ENCODE data around the gene DLST.
A peak's percentile ranks its signal among the peaks of the same experiment; 100 is the strongest.
"Not testable (repeated sequence)": the region's sequence is repeated elsewhere in the genome, so short reads cannot be mapped to it uniquely, and the experiment has no call there.

Gene DLST

DNA sequence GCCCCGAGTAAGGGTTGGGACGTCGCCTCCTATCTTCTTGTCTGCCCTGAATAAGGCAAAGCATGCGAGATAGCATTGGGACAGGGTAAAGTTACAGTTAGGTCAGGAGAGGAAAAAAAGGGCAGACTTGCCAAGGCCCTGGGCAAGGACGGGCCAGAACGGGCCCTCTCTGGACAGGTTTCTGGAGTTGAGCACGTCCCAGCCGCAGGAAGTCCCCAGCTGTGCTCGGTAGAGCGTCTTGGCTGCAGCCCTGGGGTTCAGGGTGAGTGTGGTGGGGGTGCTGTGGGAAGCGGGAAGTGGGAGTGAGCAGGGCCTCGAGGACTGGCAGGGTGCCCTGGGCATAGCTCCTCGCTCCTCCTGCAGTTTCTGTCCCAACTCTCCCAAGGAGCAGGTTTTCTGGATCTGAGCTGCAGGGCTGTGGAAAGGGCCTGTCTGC is 35.9 kb downstream of the DLST start:
- DNase-seq (ENCODE audit: low read depth): no peak

DNA sequence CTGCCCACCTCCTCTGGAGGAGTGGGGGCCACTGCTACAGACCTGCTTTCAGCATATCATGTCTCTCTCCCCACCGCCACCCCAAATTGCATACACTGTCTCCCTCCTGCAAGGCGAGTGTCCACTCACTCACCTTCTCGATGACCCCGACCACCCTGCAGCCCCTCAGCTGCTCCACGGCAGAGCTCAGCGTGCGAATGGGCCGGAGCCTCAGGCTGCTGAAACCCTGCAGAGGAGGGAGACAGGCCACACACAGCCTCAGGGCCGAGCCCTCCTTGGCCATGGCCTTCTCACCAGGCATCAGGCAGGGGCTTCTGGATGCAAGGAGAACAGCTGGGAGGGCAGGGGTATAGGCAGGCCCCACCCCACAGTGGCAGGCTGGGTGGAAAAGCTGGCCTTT is 36.7 kb downstream of the DLST start:
- DNase-seq (ENCODE audit: low read depth): no peak

DNA sequence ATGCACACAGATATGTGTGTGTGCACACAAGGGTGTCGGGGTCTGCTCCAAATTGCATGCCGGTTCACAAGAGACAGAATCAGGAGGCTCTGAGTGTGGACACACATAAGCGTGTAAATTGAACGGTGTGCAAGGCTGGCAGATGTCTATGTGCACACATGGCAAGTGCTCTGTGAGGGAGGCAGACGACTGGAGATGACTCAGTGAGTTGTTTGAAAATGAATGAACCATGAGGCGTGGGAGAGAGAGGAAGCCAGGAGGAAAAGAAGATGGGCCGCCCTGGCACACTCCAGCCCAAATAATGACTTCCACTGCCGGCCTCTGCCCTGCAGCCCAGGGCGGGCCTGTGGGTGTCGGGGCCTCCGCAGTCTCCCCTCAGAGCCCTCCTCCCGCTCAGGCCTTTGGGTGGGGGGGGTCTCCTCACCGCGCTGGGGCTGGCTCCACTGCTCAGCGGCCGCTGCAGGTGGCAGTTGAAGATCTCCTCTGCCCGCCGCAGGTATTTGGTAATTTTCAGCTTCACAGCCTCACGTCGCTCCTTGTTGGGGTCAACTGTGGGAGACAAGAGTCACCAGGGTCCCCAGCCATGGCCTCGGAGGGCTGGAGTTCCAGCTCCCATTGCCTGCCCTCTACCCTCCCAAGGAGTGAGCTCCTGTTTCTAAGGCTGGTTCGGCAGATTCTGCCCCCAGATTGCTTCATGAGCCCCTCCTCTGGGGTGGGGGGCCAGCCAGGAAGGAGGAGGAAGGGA is 37.9 kb downstream of the DLST start:
- no peak for DNase-seq (ENCODE audit: low read depth)

DNA sequence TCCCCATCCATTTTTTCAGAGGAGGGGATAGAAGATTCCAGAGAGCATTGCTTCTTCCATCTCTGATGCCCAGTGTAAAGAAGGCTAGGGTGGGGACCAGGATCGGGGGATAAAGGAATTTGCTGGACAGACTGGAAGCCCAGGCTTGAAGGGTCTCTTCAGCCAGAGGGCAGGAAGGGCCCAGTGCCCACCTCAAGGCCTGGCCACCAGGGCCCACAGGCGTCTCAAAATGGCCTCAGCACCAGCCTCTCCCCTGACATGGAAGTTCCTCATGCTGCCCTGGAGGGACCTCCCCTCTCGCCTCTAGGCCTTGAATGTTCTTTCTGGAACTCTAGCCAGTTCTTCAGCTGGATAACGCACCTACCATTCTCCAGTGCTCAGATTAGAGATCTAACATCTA is 38.6 kb downstream of the DLST start:
- no peak for DNase-seq (ENCODE audit: low read depth)

DNA sequence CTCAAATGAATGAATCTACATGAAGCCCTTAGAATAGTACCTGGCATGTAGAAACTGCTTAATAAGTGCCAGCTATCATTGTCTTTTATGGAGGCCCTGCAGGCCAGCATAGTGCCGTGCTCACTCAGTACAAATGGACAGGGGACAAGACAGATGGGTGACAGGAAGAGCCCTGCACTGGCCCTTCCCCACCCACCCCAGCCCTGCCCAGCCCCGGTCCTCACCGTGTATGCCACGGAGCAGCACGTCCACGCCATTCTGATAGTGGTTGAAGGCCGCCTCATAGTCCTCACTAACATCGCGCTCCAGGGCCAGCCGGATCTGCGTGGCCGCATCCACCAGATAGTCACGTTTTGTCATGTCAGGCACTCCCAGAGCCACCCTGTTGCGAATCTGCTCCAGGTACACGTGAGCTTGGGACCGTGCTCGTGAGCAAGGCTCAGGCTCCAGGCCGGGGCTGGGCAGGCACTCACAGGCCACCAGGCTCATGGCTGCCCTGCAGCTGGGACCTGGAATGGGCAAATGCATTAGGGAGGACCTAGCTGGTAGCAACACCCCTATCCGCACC is 39.4 kb downstream of the DLST start:
- no peak for DNase-seq (ENCODE audit: low read depth)

DNA sequence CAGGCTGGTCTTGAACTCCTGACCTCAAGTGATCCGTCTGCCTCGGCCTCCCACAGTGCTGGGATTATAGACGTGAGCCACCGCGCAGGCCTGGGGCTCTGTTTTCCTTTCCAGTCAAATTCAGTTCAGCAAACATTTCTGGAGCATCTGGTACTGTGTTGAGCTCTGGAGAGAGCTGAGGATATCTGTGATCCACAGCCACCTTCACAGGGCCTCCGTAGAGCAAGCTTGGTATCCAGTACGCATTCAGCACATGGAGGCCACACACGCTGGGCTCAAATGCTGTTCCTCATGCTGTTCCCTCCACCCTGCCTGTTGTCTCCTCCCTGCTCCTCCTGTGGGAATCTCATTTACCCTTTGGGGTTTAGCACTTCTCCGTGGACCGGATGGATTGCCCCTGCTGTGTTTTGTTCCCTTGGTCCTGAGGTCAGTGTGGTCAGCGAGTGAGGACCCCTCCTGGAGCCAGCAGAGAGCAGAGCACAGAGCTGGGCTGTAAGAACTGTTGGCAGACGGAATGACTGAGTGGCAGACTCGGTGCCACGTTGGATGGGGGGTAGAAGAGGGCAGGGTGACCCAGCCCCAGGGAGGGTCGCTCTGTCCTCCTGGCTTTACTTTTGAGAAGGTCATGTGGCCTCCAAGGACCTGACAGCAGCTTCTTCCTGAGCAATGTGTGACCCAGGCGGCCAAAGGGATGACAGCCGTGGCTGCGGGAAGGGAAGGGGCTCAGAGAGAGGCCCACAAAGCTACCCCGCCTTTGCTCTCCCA is 40.5 kb downstream of the DLST start:
- no peak for DNase-seq (ENCODE audit: low read depth)

DNA sequence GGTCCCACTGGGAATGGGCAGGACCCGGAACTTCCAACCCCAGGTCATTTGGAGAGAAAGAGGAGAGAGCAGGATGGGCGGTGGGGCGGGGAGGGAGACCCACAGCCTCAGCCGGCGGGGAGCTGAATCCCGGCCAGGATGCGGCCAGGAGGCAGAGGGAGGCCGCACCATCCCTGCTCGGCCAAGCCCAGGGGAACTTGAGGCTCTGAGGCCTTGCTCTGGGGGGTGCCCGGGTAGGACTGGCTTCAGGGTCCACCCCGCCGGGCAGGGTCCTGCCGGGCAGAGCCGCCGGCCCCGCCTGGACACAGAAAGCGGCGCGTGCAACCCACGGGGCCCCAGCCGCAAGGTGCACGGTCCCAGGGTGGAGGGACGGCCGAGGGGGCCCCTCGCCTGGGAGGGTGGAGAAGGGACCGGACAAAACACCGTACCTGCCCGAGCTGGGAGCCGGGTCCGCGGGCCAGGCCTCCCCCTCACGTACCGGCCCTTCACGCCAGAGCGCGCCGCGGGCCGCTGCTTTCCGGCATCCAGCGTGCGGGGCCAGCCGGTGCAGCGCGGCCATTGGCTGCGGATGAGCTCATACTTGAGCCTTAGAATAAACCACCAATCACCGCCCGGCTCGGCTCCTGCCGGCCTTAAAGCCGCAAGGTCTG is 41.2 kb downstream of the DLST start, which contains the start of gene RPS6KL1:
RPS6KL1 (minus strand) TSS at position 509 of the 650 bp plus-strand sequence. CDS start 1,719 bp downstream, outside the sequence.
- peak; percentile 25 for DNase-seq (ENCODE audit: low read depth)

DNA sequence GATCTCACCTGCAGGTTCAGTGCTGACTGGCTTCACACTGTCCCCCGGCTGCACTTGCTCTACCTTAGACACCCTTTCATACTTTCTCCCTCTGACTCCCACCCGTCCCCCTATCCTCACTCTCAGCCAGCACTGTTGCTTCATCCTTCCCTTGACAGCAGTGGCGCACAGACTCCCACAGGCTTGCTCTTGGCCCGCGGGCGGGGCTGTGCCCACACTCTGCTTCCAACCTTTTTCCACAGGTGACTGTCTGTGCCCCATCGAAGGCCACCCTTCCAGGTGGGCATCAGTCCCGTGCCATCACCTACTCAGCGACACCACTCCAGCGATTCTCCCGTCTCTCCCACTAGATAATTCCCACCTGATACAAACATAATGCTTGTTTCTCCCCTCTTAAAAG is 42.3 kb downstream of the DLST start:
- no peak for DNase-seq (ENCODE audit: low read depth)

DNA sequence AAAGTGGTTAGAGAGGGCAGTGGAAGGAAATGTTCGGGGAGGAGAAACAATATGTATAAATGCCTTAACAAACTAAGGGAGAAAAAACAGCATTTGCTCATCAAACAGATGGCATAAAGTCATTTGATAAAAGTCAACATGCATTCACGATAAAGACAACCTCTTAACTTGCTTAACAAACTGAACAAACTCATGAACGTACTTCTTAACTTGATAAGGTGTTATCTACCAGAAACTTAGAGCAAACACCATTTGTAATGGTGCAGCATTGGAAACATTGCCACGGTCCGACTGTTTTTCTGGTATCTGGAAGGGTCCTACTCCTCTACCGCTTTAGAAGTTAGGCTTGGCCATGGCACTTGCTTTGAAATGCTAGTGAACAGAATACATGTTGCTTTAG is 45.5 kb downstream of the DLST start:
- DNase-seq (ENCODE audit: low read depth): no peak

DNA sequence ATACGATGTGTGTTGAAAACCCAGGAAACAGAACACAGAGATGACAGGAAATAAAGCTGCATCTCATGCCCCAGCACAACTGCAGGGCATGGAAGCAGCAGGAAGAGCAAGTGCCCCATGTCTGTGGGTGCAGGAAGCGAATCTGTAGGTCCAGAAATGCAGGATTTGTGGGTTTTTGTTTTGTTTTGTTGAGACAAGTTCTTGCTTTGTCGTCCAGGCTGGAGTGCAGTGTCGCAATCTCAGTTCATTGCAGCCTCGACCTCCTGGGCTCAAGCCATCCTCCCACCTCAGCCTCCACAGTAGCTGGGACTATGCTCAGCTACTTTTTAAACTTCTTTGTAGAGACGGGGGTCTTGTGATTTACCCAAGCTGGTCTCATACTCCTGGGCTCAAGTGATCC is 47.5 kb downstream of the DLST start:
- DNase-seq (ENCODE audit: low read depth): no peak

DNA sequence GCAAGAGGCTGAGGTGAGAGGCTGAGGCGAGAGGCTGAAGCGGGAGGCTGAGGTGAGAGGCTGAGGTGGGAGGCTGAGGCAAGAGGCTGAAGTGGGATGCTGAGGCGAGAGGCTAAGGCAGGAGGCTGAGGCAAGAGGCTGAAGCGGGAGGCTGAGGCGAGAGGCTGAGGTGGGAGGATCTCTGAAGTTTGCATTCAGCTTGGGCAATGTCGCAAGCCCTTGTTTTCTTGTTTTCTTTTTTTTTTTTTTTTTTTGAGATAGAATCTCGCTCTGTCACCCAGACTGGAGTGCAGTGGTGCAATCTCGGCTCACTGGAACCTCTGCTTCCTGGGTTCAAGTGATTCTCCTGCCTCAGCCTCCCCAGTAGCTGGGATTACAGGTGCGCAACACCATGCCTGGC is 50.0 kb downstream of the DLST start:
- not testable (repeated sequence) for DNase-seq (ENCODE audit: low read depth)

DNA sequence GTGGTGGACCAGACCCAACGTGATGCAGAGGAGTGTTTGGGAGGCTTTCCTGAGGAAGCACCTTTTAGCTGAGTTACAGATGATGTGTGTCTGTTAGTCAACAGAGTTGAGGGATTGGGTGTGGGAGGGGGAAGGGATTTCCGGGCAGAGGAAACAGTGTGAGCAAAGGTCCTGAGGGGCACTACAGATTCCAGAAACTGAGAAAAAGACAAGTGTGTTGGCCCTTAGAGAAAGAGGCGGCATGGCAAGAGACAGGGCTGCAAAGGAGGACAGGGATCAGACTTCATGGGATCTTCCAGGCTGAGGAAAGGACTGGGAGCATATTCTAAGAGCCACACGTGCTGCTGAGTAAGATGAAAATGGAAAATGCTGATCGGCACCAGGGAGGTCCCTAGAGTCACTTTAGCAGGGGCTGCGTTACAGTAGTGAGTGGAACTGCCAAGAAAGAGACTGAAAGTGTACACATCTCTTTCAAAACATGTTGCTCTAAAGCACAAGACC is 50.7 kb downstream of the DLST start:
- DNase-seq (ENCODE audit: low read depth): no peak

DNA sequence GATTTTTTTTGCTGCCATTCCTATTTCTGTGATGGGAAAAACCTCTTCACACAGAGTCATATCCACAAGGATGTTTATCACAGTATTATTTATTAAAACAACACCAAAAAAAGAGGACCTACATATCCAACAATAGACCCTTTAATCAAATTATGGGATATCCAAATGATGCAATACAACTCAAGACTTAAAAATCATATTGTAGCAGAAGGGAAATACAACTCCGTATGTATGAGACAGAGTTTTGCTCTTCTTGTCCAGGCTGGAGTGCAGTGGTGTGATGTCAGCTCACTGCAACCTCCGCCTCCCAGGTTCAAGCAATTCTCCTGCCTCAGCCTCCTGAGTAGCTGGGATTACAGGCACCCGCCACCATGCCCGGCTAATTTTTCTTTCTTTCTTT is 51.2 kb downstream of the DLST start:
- DNase-seq (ENCODE audit: low read depth): not testable (repeated sequence)

DNA sequence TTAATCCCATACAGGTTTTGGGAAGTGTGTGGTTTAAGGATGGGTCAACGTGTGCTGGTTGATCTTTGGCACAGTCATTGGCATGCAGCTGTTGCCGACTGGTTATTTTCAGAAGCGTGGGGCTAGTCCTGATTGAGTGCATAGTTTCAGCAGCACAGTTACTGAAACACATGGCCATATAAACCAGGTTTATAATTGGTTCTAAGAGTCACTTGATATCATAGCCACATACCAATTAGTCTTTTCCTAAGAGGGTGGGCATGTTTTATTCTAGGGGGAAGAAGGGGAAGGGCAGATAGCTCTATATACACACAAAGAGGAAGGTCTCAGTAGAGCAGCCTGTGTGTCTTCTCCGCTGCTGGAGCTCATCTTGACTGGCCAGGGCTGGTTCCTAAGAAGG is 52.3 kb downstream of the DLST start:
- no peak for DNase-seq (ENCODE audit: low read depth)

DNA sequence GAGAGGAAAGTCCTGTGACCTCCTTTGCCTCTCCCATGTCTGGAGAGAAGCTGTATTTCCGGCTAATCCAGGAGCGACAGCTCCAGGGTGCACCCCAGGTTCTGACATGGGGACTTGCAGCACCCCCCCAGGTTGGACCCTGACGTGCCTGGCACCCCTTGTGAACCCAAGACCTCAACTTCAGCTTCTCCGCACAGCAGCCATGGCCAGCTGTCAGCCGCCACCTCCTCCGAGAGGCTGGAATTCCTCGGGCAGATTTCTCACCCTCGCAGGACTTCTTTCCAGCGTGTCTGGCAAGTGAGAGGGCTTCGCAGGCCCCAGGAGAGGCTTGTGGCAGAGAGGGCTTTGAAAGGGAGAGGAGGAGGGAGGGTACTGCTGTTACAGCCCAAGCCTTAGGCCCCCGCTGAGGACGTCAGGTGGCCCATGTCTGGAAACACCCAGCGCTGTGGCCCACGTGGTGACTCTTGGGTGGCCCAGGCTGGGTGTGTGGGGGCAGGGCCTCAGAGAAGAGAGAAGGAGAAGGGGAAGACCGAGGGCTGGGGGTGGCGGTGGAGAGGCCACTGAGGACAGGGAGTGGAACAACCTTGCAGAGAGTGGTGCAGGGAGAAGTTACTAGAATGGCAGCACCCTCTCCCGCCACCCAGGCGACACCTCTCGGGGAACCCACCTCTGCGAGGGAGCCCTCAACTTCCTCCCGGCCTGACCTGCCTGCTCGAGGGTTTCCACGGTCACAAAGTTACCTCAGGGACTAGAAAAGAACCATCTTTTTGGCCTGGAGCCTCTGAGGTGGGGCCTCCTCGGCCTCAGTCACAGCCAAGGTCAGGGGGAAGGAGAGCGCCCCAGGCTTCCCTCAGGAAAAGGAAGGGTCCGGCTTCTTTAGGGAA is 53.0 kb downstream of the DLST start:
- no peak for DNase-seq (ENCODE audit: low read depth)

DNA sequence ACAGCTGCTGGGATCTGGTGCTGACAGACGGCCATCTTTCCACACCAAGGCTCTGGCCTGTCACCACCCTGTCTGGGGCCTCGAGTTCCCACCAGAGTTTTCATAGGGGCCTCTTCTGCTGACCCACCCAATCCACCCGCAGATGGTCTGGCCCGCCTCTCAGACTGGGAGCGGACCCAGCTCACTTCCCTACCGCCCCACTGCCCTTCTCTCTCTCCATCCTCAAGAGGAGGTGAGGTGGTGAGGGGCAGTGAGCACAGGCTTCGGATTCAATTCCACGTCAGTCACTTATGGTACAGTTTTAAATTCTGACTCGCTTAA is 53.6 kb downstream of the DLST start:
- no peak for DNase-seq (ENCODE audit: low read depth)

DNA sequence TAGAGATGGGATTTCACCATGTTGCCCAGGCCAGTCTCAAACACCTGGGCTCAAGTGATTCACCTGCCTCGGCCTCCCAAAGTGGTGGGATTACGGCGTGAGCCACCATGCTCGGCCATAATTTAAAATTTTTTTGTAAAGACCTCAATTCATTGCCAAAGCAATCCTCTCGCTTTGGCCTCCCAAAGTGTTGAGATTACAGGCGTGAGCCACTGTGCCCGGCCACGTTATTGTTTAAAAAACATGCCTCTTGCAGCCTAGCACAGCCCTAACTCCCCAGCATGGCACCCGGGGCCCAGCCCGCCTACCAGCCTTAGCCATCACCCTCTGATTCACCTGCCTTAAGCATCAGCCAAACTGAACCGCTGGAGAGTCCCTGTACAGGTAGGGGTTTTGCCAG is 54.4 kb downstream of the DLST start:
- DNase-seq (ENCODE audit: low read depth): no peak

DNA sequence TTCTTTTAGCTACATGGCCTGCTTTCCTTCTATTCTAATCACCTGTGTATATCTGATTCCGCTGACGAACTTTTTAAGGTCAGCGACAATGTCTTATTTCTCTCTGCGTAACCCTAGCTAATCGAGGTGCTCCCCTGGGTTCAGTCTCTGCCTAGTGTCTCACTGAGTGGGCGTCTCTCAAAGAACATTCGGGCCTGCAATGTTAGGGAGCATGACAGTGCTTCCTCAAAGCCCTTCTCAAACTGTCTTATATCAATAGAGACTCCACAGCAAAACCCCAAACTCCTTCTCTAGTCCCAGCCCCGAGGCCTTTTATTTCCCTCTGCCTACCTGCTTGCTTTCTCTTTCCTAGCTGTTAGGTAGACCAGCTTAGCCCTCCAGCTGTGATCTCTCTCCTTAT is 55.0 kb downstream of the DLST start:
- DNase-seq (ENCODE audit: low read depth): no peak

DNA sequence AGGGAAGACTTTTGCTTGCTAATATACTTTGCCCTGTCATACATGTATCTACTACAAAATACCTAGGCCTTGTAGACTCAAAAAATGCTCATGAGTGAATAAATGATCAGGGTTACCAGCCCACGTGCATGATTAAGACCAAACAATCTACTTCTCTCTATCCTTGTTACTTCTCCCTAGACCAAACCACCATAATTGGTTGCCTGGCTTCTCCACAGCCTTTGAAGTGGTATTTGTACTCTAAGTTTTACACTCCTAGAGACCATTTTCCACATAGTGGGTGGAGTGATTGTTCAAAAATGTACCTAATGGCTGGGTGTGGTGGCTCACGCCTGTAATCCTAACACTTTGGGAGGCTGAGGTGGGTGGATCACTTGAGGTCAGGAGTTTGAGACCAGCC is 55.5 kb downstream of the DLST start:
- no peak for DNase-seq (ENCODE audit: low read depth)

DNA sequence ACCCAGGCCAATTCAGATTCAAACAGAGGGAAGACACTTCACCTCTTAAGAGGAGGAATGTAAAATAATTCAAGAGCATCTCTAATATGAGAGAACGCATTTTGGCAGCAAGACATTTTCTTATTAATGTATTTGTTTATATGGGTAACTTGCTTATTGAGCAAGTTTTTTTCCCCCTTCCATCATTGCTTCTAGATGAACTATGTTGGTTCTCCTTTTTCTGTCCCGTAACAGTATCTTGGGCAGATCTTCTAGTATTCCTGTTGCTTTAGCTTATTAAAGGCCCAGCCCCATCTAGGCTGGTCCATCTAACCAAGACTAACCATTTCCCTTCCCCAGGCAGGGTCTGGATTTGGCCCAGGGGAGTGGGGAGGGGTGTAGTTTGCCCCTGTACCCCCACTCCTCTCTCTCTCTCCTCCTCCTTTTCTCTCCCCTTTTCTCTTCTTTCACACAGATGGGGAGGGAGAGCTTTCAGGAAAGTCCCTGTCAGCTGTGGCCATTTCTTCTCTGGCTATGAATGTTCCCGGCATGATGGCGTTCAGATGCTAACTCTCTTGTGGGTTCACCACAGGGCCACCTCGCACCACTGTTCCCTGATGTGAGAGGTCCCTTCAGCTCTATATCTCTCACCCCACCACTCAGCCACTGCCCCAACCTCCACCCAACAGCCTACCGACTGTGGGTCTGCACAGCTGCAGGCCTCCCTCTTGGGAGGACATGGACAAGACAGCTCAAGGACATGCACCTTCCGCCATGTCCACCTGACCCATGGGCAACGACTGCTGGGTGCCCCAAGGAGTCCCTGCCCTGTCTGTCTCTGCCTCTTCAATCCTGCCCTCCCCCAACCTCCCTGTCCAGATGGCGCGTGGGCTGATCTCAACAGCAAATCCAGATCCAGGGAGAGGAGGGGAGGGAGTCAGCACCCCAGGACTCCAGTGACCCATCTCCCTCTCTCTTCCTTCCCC is 57.1 kb downstream of the DLST start:
- no peak for DNase-seq (ENCODE audit: low read depth)

All from stimulated activated CD8-positive, alpha-beta memory T cell treated with anti-CD3 and anti-CD28 coated beads, Interleukin-12 subunit alpha, Interleukin-12 subunit beta, amount 100 ng/mL, for 1 hour (primary cell).